Activated T-helper 2 cell treated with anti-CD3 and anti-CD28 coated beads, Interferon-gamma antibody, Interleukin-2, Interleukin-4, amounts not matched to agents 10 μg/mL and 5 μg/mL and 100 μg/mL, durations not matched to agents 14 hours and 24 hours and 36 hours (primary cell): Measurements from ENCODE around the gene NAALADL2. TPM values are rescaled to one million over a fixed set of nuclear protein-coding genes. Genes with fewer than 3 reads are reported as not detected.

Experiments
- DNase-seq: peaks from one replicate; pipeline ENCODE4 v3.0.0; 2021; ENCODE audit warnings: low spot score
- H3K27ac Mint-ChIP-seq: one replicate; pipeline ENCODE4 v1.8.0; 2021; ENCODE audit warnings: mixed read lengths
- H3K27me3 Mint-ChIP-seq: one replicate; pipeline ENCODE4 v1.8.0; 2021; ENCODE audit warnings: low read depth, mixed read lengths
- H3K36me3 Mint-ChIP-seq: one replicate; pipeline ENCODE4 v1.8.0; 2021; ENCODE audit warnings: low read depth, mixed read lengths
- H3K4me1 Mint-ChIP-seq: one replicate; pipeline ENCODE4 v1.8.0; 2021; ENCODE audit warnings: low read depth, mixed read lengths
- H3K4me3 Mint-ChIP-seq: one replicate; pipeline ENCODE4 v1.8.0; 2021; ENCODE audit warnings: low read depth, mild to moderate bottlenecking, moderate library complexity, mixed read lengths
- H3K9me3 Mint-ChIP-seq: one replicate; pipeline ENCODE4 v1.8.0; 2021; ENCODE audit warnings: mixed read lengths
- intact Hi-C: fragments of 100-400 bp; cut with micrococcal nuclease; formaldehyde crosslinking; loops from one replicate; pipeline ENCODE4 v1.15.1; 2023
- total RNA-seq: library from RNA; stranded (reverse); gene quantifications from 2 replicates; pipeline ENCODE4 v1.2.3, GENCODE V29; 2022

Gene NAALADL2
- total RNA-seq, 1 donor from 2014 or later = not detected

- Mint-ChIP-seq H3K27me3 (no peaks in the 10 kb centered on the region), H3K27ac (no peak overlapping the region), H3K36me3 (no peaks in the 10 kb centered on the region), H3K9me3 (peaks cover 13% of the 10 kb centered on the region), H3K4me3 (no peak overlapping the region), H3K4me1 (no peaks in the 10 kb centered on the region)
- intact Hi-C loops = no loop called here
- DNase-seq = no peak
These were observed 156.0 kb downstream of the NAALADL2 start for GRCh38 chr3:175015056-175015635.

DNA sequence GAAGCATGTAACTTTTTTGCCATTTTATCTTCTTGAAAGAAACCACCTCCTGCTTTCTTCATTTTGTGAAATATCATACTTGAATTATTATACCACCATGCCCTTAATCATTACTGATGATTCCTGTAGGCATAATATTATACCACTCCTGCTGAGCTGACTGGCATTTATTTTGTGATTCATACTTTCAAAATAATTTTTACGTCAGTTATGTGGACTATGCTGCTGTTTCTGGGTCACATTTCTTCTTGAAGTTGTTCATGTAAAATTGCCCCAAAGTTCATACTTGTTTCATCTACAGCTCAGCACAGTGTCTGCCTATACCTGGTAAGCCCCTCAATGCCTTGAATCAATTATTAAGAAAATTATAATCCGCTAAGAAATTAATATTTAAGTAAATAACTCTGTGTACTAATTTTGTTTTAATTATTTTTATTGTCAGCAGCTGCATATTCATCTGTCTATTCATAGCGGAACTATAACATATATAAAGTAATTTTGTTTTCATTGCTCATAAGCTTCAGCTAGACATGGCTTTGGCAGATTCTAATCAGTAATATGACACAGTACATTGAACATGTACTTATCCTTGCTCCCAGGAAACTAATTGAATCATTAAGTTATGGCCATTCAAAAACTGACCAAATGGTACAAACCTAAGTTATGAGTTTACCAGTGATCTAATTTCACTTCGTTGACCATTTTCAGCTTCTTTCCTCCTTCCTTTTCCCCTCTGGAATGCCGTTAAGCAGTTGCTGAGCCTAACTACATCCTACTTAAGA is 160.0 kb downstream of the NAALADL2 start:
- DNase-seq = no peak
- no peaks in the 10 kb centered on the region for H3K36me3 Mint-ChIP-seq
- H3K27me3 Mint-ChIP-seq = no peaks in the 10 kb centered on the region
- intact Hi-C loops = no loop called here
- peaks cover 12% of the 10 kb centered on the region for H3K9me3 Mint-ChIP-seq
- H3K4me1 Mint-ChIP-seq = no peaks in the 10 kb centered on the region
- no peak overlapping the region for H3K4me3 Mint-ChIP-seq
- H3K27ac Mint-ChIP-seq = no peak overlapping the region

DNA sequence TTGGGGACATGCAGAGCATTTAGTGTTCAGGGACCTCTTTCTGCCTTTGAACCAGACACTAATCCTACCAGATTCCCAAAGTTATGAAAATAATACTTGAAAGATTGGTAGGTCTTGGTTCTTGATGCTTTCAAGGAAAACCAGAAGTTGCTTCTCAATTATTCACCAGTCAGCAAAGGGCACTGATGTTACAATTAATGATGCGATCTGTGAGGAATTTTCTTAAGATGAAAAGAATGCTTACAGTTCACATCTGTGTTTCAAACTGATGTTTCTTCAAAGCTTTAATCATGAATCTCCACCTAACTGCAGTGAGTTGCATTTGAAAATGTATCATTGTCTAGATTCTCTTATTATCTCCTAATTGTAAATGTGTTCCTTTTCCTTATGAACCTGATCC is 161.0 kb downstream of the NAALADL2 start:
- Mint-ChIP-seq H3K27me3 (no peaks in the 10 kb centered on the region), H3K4me3 (no peak overlapping the region), H3K36me3 (no peaks in the 10 kb centered on the region), H3K27ac (no peak overlapping the region), H3K9me3 (peaks cover 12% of the 10 kb centered on the region), H3K4me1 (no peaks in the 10 kb centered on the region)
- intact Hi-C loops = no loop called here
- DNase-seq = no peak

DNA sequence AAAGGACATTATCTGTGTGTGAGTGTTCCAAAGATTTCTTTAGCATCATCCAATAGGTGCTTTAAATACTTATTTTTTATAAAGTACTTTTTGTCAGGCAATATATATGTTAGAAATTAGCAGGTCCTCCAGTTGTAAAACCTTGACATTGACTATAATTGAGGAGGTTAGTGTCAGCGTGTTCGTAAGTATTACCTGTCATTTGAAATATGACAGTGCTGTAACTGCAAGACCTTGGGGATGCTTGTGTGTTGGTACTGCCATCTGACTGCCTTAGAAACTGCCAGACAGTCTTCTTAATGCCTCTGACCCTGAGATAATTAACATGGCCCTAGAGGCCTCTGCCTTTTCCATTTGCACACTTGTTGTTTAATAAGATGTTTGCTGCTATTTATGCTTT is 170.7 kb downstream of the NAALADL2 start:
- DNase-seq = no peak
- Mint-ChIP-seq H3K4me1 (no peaks in the 10 kb centered on the region), H3K9me3 (peaks cover 14% of the 10 kb centered on the region), H3K4me3 (no peak overlapping the region), H3K27me3 (no peaks in the 10 kb centered on the region), H3K27ac (no peak overlapping the region), H3K36me3 (no peaks in the 10 kb centered on the region)
- intact Hi-C loops = no loop called here

GRCh38 chr3:175039875-175040274 is 180.7 kb downstream of the NAALADL2 start:
- no peaks in the 10 kb centered on the region for H3K27me3 Mint-ChIP-seq
- H3K4me1 Mint-ChIP-seq = no peaks in the 10 kb centered on the region
- no peaks in the 10 kb centered on the region for H3K36me3 Mint-ChIP-seq
- H3K9me3 Mint-ChIP-seq = peaks cover 10% of the 10 kb centered on the region
- DNase-seq = no peak
- intact Hi-C loops = no loop called here
- no peak overlapping the region for H3K4me3 Mint-ChIP-seq
- no peak overlapping the region for H3K27ac Mint-ChIP-seq

DNA sequence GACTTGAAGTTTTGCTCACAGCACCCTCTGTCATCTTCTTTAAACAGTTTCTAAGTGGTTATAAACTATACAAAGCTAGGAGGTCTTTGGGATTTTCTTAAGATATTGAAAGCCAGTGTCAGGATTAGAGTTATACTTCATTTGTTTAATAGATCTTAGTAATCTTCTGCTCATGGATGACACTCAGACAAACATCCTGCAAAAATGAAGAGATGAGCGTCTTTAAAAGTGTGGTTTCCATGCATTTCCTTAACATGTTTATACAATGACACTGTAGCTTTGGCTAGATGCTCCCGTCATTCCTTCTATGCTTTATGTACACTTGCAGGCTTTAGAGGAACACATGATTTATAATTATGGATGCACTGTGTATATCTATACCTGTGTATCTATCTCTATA is 182.2 kb downstream of the NAALADL2 start:
- no peak for DNase-seq
- Mint-ChIP-seq H3K27me3 (no peaks in the 10 kb centered on the region), H3K4me1 (no peaks in the 10 kb centered on the region), H3K9me3 (peaks cover 13% of the 10 kb centered on the region), H3K4me3 (no peak overlapping the region), H3K27ac (no peak overlapping the region), H3K36me3 (no peaks in the 10 kb centered on the region)
- intact Hi-C loops = no loop called here

DNA sequence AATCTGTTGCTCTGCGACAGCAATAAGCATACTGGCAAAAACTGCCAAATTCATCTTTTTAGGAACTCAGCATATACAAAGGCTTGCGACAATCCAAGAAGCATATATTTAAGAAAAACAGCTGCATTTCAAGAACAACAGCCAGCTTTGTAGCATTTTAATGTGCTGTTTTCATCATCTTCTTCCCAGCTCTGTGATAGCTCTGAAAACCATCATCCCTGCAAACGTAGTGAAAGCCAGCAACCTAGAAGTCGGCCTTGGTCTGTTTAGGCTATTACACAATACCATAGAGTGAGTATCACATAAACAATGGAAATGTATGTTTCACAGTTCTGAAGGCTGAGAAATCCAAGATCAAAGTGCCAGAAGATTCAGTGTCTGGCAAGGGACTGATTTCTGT is 187.5 kb downstream of the NAALADL2 start:
- no peak overlapping the region for H3K27ac Mint-ChIP-seq
- H3K36me3 Mint-ChIP-seq = no peaks in the 10 kb centered on the region
- intact Hi-C loops = no loop called here
- no peak overlapping the region for H3K4me3 Mint-ChIP-seq
- H3K9me3 Mint-ChIP-seq = peaks cover 14% of the 10 kb centered on the region
- H3K4me1 Mint-ChIP-seq = no peaks in the 10 kb centered on the region
- no peak for DNase-seq
- H3K27me3 Mint-ChIP-seq = no peaks in the 10 kb centered on the region

DNA sequence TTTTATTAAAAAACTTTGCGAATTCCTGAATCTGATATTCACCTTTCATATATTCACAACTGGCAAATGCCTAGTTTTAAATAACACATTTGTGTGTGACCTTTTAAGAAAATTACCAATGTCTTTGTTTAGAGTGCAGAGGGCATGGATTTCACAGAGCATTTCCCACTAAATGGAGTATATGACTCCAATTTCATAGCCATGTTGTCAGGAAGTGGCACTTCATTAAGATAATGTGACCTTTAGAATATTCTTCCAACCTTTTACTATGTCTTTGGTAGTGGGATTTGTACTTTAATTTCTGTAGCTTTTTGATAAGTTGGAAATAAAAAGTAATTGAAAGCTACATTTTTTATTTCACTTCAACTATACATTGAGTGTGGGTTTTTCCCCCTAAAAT is 188.7 kb downstream of the NAALADL2 start:
- DNase-seq = no peak
- peaks cover 14% of the 10 kb centered on the region for H3K9me3 Mint-ChIP-seq
- no peaks in the 10 kb centered on the region for H3K4me1 Mint-ChIP-seq
- no peak overlapping the region for H3K4me3 Mint-ChIP-seq
- no peaks in the 10 kb centered on the region for H3K36me3 Mint-ChIP-seq
- intact Hi-C loops = no loop called here
- H3K27ac Mint-ChIP-seq = no peak overlapping the region
- H3K27me3 Mint-ChIP-seq = no peaks in the 10 kb centered on the region

- intact Hi-C loops = no loop called here
- Mint-ChIP-seq H3K4me3 (no peak overlapping the region), H3K9me3 (peaks cover 36% of the 10 kb centered on the region), H3K27me3 (no peaks in the 10 kb centered on the region), H3K27ac (no peak overlapping the region), H3K4me1 (no peaks in the 10 kb centered on the region), H3K36me3 (no peaks in the 10 kb centered on the region)
- no peak for DNase-seq
These were observed 198.3 kb downstream of the NAALADL2 start for GRCh38 chr3:175057401-175057800.

GRCh38 chr3:175059788-175060187 is 200.7 kb downstream of the NAALADL2 start:
- peaks cover 30% of the 10 kb centered on the region for H3K9me3 Mint-ChIP-seq
- H3K27me3 Mint-ChIP-seq = no peaks in the 10 kb centered on the region
- H3K4me1 Mint-ChIP-seq = no peaks in the 10 kb centered on the region
- H3K27ac Mint-ChIP-seq = no peak overlapping the region
- intact Hi-C loops = no loop called here
- no peaks in the 10 kb centered on the region for H3K36me3 Mint-ChIP-seq
- DNase-seq = no peak
- no peak overlapping the region for H3K4me3 Mint-ChIP-seq

DNA sequence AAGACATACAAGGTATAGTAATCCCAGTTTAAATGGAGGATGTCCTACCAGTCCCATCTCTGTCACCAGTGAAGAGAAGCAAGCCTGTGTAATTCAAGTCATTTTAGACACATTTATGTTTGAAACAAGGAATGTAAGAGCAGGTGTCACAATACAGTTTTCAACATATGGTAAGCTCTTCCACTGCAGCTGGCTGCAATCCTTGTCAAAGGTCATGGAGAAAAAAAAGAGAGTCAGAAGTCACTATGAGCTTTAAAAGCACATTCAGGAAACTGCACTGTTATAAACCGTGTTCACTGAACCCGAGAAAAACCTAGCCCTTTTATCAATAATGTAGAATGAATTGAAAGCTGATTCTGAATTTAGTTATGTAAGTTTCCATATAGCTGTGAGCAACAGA is 206.4 kb downstream of the NAALADL2 start:
- Mint-ChIP-seq H3K9me3 (no peaks in the 10 kb centered on the region), H3K4me3 (no peak overlapping the region), H3K27ac (no peak overlapping the region), H3K4me1 (no peaks in the 10 kb centered on the region), H3K36me3 (no peaks in the 10 kb centered on the region), H3K27me3 (no peaks in the 10 kb centered on the region)
- no peak for DNase-seq
- intact Hi-C loops = no loop called here

- no peaks in the 10 kb centered on the region for H3K9me3 Mint-ChIP-seq
- no peak overlapping the region for H3K4me3 Mint-ChIP-seq
- DNase-seq = no peak
- intact Hi-C loops = no loop called here
- H3K36me3 Mint-ChIP-seq = no peaks in the 10 kb centered on the region
- H3K4me1 Mint-ChIP-seq = no peaks in the 10 kb centered on the region
- no peaks in the 10 kb centered on the region for H3K27me3 Mint-ChIP-seq
- H3K27ac Mint-ChIP-seq = no peak overlapping the region
These were observed 207.7 kb downstream of the NAALADL2 start for GRCh38 chr3:175066617-175067415.

DNA sequence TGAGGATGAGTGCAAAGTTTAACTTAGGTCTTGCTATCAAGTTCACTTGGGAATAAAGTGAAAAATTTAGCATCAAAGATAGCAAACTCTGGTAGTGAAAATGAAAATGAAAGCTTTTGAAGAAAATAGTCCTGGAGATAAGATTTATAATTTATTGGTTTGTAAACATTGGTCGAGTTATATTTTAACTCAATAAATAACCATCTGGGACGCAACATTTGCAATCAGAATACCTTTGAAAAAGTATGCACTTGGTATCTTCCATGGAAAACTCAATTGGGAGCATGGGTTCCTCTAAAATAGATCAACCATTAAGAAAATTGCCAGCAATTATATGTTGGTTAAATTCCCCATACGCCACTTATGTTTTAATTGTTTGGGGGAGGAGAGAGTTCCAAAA is 209.5 kb downstream of the NAALADL2 start:
- H3K4me1 Mint-ChIP-seq = no peaks in the 10 kb centered on the region

More for the DNA sequence above, 209.5 kb downstream of the NAALADL2 start:
- Mint-ChIP-seq H3K4me3 (no peak overlapping the region), H3K9me3 (no peaks in the 10 kb centered on the region), H3K27me3 (no peaks in the 10 kb centered on the region), H3K36me3 (no peaks in the 10 kb centered on the region), H3K27ac (no peak overlapping the region)
- DNase-seq = no peak
- intact Hi-C loops = no loop called here
